CD4-positive, alpha-beta T cell treated with Interleukin-21 for 1 hour (primary cell): ENCODE measurements around the gene PPCS.

ENCODE experiments used
- DNase-seq: peaks from one replicate; pipeline ENCODE4 v3.0.0-alpha.2; 2020

The PPCS gene

GRCh38 chr1:42456010-42456753 is at the start of gene PPCS, which contains the start of gene ZMYND12:
TSS of gene PPCS (plus strand) at chr1:42456543. CDS start at chr1:42456566, 23 bp downstream.
TSS of gene ZMYND12 (minus strand) at chr1:42456022. CDS start at chr1:42455997, 25 bp downstream.
- peak; percentile 91 for DNase-seq

DNA sequence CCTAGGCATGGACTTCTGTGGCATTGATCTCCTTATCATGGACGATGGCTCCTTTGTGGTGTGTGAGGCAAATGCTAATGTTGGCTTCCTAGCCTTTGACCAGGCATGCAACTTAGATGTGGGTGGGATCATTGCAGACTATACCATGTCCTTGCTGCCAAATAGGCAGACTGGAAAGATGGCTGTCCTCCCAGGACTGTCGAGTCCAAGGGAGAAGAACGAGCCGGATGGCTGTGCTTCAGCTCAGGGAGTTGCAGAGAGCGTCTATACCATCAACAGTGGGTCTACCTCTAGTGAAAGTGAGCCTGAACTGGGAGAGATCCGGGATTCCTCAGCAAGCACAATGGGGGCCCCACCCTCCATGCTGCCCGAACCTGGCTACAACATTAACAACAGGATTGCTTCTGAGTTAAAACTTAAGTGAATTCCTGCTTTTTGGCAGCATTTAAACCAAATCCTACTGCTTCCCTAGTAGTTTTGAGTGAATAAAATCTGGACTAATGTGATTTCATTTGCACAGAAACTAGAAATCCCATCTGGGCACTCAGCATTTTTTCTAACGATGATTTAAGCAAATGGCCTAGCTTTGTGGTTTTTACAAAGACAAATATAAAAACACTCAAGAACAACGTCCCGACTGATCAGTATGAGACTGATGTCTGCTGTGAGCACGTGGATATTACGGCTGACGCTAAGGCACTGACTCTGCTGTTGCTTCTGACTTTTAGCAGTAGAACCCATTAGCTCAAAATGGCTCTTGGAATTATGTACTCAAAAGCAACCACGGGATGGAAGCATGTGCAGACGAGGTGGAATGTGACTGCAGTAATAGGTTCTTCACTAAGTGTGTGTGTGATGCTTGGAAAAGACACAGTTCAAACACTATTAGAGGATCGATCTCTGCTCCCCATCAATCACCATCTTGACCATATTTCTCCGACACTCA is 41.5 kb upstream of the PPCS start:
- DNase-seq, result no peak

- no peak for DNase-seq
Measured at GRCh38 chr1:42417166-42417565, 39.2 kb upstream of the PPCS start.

DNA sequence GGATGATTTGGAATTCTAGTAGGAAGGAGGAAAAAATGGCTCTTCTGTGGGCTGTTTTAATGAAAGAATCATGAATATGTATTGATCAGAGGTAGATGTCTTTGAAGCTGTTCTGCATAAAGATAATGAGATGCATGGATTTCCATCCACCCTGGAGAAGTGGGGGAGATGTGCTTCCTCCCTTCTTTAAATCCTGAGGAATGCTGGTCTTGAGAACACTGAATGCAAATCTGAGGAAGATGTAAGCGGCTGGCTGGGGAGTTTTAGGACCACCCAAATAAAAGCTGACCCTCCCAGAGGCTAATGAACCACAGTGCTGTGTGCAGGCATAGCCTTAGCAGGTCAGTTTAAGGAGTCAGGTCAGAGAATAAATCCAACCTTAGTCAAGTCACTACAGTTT is 37.8 kb upstream of the PPCS start:
- DNase-seq, result no peak

GRCh38 chr1:42419126-42419821 is 37.1 kb upstream of the PPCS start:
- no peak for DNase-seq

- DNase-seq, result no peak
Measured at GRCh38 chr1:42420121-42420520, 36.2 kb upstream of the PPCS start.

DNA sequence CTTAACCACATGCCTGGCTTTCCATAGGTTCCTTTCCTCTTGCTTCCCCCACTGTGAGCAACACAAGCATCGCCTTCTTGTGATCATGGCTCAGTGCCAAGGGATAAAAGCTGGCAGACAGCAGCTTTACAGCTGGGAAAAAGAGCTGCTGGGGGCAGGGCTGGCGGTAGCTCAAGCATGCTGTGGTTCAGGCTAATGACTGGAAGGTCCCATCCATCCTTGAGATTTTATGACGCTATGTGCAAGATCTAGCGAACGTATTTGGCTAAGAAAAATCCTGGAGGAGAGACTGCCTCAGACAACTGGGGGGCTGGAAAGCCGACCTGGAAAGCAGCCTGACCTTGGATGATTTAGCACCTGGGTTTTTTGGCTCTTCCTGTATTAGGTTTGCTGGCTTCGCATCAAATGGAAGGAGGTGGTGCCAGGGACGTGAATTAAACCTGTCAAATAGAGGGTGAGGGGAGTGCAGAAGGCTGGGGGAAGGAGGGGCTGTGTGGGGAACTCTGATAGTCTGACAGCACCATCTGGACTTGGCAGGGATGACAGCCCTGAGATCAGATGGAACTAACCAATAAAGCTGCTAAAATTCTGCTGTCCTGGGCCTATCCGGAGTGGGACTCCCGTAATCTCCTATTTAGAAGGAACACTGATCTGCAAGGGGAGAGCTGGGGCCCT is 35.3 kb upstream of the PPCS start:
- DNase-seq, result no peak

- no peak for DNase-seq
Measured at GRCh38 chr1:42422737-42423136, 33.6 kb upstream of the PPCS start.

DNA sequence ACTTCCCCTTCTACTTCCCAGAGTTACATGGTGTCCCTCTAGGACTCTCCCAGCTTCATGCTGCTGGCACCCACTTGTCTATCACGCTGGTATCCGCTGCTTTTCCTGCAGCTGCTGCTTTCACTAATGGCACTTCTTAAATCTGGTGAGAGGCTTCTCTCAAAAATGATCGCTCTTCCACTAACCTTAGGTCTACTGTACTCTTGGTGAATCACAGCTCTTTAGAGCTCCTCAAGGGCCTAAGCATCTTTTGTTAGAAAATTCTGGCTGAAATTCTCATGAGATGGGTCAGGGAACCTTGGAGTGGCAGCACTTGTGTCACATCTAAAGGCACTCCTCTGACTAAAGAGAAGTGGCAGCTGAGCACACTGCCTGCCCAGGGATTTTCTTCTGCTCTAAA is 32.7 kb upstream of the PPCS start:
- DNase-seq, result no peak

GRCh38 chr1:42424201-42424600 is 32.1 kb upstream of the PPCS start:
- DNase-seq, result no peak

DNA sequence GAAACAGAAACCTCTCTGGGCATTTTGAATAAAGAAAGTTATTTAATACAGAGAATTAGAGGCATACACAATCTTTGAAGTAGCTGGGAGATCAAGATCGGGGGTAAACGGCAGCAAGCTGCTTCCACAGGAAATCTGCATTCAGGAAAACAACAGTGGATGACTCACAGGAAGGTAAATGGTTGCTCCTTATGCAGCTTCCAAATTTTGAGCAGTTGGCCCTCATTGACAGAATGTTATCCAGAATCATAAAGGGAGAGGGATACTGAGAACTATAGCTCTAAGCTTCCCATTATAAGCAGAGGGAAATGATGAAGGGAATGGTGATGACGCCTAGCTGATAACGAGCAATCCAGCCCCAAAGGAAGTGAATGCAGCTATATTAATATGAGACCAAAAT is 29.1 kb upstream of the PPCS start:
- no peak for DNase-seq

- no peak for DNase-seq
Measured at GRCh38 chr1:42429603-42430002, 26.7 kb upstream of the PPCS start.

DNA sequence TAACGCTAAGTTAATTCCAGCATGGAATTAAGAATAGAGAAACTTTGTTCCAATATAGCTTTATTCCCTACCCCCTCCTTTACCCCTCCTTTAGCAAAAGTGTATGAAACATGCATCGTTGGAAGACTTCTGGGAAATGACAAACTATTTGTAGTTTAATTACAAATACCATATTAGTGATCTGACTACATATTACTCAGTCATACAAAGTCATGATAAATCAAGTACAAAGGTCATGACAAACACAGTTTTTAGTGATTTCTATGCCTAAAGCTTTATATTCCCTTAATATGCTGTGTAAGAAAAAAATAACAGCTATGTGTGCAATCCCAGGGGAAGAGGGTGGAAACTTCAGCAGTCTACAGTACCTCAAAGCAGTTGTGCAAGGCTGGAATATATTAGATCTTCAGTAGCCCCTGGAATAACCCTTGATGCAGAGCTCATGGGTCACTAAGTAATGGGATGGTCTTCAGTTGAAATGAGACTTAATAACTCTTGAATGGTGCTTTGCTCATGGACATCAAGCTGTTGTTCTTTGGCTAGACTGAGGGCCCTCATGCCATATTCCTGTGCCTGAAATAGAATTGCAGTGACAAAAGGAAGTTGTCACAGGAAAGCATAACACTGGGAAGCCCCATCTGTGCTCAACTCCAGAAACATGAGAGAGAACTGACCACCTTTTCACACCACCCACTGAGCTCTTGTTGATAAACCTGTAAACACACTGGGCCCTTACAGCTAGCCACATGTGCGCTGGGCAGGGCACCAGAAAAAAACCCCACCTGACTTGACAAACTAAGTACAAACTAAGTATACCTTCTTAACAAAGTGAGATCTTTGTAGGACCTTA is 25.8 kb upstream of the PPCS start:
- DNase-seq, result no peak

DNA sequence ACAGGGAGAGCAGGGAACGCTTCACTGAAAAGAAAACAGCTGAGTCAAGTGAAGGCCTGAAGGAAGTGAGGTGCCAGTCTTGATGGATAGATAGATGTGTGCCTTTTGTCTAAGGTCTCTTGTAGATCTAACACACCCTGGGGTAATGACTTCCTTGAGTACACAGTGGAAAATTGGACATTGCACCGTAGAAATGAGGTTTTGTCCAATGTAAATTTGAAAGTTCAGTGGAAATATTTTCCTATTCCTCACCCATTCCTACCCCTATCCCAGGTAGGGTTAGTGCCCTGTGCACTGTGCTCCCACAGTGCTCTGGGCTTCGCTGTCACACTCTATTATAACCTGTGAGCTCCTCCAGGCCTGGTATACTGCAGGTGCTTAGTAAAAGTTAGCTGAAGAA is 24.8 kb upstream of the PPCS start:
- no peak for DNase-seq

- DNase-seq, result no peak
Measured at GRCh38 chr1:42432714-42433113, 23.6 kb upstream of the PPCS start.

DNA sequence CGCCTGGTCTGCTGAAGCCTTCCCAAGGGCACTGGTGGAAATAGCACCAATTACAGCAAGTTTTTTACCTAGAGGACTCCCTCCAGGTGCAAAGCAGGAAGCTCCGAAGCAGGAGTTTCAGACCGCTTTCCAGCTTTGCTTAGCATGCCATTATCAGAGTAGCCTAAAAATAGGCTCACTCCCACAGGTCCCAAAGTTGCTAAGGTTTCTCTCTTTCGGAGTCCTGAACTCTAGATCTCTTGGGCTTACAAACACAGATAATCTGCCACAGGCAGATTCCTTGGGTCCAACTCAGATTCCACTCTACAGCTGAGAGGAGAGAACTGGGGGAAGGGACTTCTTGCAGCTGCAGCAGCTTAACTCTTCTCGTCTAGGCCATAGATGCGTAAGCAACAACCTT is 23.0 kb upstream of the PPCS start:
- DNase-seq, result no peak

DNA sequence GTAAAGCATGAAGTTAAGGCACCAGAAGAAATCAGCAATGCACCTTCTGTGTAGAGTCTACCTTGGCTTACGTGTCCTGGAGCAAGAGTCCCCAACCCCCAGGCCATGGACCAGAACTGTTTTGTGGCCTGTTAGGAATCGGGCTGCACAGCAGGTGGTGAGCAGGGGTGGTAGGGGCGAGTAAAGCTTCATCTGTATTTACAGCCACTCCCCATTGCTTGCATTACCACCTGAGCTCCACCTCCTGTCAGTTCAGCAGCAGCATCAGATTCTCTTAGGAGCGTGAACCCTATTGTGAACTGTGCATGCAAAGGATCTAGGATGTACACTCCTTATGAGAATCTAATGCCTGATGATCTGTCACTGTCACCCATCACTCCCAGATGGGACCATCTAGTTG is 22.0 kb upstream of the PPCS start:
- no peak for DNase-seq

GRCh38 chr1:42439940-42440339 is 16.4 kb upstream of the PPCS start:
- DNase-seq, result no peak

DNA sequence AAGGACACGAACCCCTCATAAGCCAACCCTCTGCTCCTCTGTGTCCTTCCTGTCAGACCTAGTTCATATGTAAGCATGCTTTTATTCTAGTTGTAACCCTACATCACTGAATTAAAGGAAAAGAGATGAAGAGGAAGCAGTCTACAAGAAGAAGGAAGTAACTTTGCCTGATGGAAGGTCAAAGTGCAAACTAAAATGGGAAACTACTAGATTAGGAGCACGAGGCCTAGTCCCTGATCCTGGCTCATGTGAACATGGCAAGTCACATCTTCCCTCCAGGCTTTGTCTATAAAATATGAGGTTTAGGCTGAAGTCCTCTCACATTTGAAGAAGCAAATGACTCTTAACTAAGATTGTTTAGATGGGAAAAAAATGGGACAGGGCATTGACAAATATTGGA is 13.7 kb upstream of the PPCS start:
- no peak for DNase-seq

DNA sequence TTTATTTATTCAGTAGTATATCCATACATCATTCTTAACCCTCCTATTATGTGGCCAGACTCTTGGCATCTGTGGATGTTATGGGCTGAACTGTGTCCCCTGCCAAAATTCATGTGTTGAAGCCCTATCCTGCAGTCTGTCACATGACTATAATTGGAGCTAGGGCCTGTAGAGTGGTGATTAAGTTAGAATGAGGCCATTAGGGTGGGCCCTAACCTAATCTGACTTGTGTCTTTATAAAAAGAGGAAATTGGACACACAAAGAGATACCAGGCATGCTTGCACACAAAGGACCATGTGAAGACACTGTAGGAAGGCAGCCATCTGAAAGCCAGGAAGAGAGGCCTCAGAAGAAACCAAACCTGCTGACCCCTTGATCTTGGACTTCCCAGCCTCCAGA is 7.1 kb upstream of the PPCS start:
- DNase-seq, result no peak

- no peak for DNase-seq
Measured at GRCh38 chr1:42450061-42450460, 6.3 kb upstream of the PPCS start.

DNA sequence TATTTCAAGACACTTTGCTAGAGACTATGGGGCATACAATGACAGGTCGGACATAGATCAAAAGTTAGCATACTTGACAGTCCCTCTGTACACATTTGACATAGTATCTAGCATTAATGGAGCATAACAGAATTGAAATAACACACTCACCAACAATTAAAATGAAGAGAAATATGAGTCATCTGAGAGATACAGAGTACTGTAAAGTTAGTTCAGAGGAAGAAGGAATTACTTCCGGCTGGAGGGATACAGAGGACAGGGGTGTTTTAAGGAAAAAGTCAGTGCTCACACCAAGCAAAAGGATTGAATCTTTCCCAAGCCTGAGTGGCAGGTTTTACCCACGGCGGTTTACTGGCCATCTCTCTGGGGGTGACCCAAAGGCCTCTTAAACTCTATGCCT is 3.0 kb upstream of the PPCS start:
- no peak for DNase-seq
